GM21529 (cell line): ENCODE measurements around the gene PLXNA1.

Experiments used
- ATAC-seq: cut with Tn5 transposase; IDR thresholded peaks from one replicate; pipeline ENCODE4 v1.9.1; 2021; ENCODE audit not compliant: unreplicated experiment

Gene PLXNA1

DNA sequence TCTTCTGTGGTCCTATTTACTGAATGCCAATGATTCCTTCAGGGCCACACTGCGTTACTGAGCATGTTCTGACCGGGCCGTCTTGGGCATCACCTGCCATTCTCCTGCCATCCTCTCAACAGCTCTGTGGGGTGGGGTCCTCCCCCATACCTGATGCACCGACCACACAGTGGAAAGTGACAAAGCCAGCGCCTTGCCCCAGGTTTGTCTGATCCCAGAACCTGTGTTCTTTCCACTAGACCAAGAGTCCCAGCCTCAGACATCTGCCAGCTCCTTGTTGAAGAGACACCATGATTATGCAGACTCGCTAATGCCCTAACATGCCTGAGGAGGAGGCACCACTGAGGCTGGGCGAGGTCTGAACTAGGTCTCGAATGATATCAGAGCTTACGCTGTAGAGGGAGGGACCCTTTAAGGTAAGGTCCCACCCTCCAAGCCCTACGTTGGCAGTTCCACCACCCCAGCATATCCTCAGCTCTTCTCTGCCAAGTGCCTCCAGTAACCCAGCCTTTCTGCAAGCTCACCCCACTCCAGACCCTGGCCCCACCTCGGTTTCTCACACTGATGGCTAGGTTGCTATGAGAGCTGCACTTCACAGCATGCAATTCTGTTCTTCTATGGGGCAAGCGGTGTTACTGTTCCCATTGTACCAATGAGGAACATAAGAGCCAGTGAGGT, 29.8 kb upstream of the PLXNA1 start:
- ATAC-seq, result no peak

DNA sequence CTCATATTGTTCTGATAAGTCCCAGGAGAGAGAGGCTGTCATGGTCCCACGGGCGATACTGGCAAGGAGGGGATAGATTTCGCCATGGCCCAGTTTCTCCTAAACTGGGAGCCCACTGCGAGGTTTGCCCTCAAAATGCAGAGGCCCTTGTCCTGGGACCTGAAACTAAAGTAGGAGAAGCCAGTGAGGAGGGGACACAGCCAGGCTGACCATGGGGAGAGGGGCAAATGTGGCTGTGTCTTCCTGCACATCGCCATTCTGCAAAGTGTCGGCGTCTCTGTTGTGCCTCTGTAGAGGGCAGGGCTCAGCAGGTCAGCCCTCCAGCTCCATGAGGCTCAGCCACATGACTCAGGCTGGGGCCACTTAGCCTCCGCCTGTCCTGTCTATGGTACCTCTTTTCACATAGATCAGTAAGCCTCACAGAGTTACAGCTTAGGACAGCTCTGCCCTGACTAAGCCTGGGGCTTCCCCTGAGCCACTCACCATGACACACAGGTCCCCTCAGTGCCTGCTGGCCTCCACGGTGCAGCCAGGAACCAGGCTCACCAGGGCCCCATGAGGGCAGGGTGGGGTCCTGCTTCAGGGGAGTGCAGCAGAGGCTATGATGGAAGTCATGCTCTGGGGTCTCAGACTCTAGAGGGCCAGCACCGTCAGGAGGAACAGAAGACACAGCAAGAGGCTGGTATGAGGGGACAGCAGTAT, 28.6 kb upstream of the PLXNA1 start:
- peak; percentile 67 for ATAC-seq

DNA sequence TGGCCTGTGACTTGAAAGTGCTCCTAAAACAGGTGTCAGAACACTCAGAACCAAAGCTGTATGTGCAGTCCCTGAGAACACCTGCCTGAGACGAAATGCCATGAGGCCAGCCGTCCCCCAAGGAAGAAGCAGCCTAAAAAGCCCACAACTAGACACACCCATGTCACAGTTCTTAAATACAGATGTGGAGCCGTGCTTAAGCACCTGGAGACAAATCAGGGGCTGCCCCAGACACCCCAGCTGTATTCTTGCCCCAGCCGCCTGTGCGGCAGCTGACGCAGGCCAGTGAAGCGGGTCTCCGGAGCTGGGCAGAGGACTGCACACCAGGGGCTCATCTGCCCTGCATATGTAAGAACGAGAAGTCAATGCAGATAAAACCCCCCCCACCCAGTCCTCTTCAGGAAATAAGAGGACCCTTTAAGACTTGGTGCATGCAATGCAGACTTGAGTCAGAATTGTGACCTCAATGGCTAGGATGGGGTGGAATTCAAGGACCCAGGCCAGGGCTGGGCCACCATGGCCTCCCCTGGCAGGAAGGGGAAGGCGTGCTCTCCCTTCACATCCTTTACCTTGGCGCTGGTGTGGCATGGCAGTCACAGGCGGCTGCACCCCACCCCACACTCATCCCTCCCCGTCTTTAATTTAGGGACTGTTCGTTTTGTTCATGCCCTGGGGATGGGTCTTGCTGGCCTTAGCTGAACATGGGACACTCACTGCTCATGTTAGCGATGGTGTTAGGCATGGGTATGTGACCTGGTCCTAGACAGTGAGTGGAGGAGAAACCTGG, 27.7 kb upstream of the PLXNA1 start:
- ATAC-seq, result peak; percentile 75

DNA sequence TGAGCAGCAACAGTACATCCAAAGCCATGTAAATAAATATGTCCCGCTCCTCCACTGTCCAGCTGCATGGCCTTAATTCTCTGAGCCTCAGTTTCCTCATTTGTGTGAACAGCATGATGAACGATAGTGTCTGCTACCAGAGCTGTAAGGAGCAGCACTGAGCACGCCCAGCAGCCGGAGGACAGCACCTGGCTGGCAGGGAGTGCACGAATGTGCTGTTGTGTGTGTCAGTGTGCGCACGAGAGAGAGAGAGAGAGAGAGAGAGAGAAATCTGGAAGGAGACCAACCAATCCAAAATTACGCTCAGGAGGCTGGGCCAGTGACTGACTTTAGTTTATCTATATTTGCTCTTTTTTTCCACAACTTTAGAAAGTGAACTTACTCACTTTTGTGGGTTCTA, 26.6 kb upstream of the PLXNA1 start:
- no peak for ATAC-seq

DNA sequence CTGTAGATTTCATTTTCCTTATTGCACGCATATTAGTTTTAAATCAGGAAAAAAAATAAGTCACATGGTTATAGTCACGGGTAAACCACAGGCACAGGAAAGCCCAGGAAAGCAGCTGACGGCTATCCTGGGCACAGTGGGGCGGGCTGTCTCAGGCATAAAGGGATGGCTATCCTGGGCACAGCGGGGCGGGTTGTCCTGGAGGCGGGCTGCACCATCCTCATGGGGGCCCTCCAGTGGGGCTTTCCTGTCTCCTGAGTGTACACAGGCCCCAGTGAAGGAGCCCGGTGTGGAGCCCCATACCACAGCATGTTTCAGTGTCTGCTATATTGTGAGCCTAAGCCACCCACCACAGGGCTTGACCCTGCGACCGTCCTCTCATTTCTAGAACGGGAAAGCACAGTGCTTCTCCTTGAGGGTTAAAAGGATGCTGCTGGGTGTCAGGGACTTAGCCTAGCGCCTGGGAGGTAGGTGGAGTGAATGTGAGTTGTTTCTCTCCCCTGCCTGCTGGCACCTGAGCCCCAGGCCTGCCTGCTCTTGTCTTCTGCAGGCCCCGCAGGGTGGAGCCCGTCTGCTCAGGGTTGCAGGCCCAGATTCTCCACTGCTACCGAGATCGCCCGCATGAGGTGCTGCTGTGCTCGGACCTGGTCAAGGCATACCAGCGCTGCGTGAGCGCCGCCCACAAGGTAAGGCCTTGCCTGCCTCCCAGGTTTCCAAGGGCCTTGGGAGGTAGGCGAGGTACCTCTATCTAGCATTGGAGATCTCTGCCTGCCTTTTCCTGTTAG, 25.9 kb upstream of the PLXNA1 start:
- no peak for ATAC-seq

DNA sequence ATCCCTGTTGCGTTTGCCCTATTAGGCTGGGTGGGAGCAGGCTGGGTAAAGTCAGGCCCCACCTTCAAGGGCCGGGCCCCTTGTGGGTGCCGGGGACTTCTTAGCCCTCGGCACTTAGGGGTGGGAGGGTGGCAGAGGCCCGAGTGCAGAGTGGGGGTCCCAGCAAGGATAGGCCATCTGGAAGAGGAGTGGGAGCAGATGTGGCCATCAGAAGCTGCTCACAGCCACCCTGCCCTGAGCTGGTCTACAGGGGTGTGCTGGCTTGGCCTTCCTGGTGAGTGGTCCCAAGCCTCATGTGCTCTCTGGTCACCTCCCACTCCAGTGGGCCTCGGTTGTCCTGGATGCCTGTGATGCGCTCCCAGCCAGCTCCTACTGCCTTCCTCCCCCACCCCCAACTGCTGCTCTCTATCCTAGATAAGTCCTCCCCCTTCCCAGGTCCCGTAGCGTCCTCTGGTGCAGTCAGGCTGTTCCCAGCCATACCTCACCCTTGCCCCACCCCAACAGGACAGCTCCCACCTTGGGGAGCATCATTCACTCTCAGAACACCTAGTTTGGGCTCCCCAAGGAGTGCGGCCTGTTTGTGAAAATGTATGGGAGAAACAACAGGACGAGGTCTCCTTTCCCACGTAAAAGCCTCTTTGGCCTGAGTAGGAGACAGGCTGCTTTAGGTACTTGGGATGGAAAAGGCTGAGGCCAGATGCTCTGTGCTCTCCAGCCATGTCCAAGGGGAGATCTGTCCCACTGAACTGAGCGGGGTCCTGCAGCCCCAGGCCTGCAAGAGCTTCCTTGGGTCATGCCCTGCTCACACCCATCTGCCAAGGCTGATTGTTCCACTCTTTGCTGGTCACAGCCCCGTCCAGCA, 24.9 kb upstream of the PLXNA1 start:
- ATAC-seq, result no peak

DNA sequence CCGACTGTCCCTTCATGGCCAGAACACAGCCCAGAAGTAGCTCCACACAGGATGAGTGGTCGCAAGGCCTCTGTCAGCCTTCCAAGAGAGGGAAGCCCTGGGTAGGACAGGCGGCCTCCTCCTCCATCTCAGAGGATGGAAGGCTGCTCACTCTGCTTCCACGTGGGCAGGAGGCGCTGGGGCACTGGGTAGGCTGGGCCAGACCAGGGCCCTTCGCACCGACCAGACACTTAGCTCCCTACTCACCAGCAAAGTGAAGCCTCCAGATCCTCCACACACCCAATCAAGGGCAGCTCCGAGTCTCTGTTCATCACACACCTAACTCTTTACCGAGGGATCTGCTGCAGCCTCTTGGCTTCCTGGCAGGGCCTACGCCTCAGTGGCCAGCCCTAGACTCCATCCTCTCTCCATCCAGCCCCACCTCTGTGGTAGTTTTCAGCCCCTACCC, 24.3 kb upstream of the PLXNA1 start:
- ATAC-seq, result no peak

DNA sequence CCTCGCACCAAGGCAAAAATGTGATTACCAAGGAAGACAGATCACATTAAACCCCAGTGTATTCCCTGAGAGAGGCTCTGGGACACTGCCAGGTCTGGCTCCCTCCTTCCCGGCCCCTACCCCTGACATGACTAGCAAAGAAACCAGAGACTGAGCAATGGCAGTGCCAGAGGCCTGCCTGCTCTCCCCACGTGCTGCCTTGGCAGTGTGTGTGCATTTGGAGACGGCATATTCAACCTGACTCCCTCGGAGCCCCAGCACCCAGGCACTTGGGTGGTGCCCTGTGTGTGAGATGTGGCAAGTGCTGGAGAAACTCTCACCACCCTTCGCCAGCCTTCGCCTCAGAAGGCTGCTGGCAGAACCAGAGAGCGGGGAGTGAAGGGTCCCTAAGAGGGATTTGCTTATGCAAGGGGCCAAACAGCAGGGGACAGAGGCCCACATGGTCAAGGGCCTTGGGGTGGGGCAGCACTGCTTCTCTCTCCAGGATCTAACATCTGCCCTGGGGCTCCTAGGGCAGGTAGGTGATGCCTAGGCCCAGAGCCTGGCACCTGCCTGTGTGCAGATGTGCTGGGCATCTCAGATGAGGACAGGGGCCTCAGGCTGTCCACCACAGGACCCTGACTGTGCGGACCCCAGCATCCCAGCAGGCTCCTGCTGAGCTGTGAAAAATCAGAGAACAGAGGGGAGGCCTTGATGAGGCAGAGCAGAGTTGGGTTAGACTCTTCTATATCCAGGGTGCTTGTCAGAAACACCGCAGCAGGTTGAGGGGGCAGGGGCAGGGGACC, 23.6 kb upstream of the PLXNA1 start:
- ATAC-seq, result no peak

DNA sequence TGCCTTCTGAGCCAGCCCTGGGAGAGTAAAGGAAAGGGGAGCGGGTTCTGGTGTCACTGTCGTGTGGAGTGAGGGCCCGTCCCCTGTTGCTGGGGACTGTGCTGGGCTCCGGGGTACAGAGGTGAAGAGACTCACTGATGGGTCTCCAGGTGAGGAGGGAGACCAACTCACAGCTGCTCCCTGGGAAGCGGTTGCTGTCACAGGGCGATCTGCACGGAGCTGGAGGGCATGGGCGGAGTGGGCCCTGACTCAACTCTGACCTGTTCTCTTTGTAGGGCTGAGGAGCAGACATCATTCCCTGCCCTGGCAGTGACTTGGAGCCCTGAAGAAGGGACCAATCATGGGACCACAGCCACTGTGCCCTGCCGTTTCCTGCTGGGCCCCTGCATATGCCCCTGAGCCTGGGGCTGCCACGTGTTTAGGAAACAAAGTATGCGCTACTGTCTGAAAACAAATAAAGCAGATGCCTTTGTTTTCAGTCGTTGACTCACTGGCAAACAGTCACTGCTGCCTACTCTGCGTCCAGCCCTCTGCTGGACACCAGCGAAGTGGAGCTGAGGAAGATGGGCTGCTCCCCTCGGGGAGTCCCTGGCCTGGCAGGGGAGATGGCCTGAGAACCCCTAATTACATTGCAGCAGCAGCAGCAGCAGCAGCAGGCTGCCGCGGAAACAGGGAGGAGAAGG, 22.9 kb upstream of the PLXNA1 start:
- ATAC-seq, result no peak

DNA sequence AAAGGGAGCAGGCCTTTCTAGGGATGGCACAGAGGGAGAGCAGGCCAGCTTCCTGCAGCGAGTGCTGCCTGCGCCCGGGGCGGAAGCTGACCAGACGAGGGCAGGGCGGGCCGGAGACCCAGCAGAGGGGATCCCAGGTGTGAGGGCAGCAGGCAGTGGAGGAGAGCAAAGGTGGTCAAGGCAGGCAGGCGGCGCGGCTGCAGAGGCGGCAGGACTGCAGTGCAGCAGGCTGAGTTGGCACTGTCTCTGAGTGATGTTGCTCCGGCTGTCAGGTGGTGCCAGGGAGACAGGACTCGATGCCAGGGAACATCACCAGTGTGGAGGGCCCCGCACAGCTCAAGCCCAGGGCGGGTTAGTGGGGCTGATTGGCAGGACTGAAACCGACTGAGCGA, 22.3 kb upstream of the PLXNA1 start:
- ATAC-seq, result no peak

DNA sequence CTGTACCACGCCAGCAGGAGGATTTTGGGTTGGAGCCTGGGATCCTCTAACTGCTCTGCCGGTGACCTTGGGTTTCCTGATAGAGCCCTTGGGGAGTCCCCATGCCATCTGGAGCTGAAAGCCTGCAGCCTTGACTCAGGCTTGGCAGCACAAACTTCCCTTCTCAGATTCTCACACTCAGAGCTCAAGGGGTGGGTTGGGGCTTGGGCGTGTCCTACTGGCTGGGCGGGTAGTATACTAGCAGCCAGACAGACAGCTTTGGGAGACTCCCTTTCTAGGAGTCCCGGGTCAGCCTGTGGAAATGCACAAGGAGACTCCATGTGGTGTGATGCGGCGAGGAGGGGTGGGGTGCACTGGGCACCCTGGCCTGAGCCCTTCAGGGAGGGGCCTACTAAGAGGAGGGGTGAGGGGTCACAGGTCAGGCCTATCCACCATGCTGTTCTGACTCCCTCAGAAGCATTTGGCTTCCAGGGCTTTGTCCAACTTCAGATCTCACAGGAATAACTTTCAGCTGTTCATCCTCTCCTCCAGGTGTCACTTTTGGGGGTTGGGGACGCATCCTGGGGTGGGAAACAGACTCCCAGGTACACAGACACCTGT, 21.6 kb upstream of the PLXNA1 start:
- peak; percentile 62 for ATAC-seq

DNA sequence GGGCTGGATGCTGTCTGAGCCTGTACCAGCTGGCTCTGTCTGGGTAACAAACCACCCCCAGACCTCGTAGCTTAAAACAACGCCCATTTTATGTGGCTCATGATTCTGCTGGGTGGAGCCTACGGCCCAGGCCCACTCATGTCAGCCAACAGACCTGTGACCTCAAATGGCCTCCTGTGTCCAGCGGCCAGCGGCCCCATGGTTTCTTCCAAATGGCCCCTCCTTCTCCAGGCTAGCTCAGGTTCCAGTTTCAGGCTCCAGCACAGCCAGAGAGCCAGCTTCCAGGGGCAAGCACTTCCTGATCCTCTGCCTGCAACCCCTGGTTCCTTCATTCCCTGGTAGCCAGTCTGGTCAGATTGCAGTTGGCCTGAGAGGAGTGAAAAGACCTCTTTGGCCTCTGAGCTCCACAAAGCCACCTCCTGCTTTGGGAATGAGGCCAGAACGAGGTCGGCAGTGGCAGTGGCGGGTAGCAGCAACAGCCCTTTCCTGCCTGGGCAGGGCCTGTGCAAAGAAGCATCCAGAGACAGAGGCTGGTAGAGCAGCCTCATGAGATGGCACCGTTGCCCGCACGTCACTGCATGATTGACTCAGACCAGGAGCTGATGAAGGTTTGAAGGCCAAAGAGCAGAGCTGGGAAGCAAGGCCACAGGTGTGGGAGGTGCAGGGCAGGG, 21.0 kb upstream of the PLXNA1 start:
- ATAC-seq, result no peak

DNA sequence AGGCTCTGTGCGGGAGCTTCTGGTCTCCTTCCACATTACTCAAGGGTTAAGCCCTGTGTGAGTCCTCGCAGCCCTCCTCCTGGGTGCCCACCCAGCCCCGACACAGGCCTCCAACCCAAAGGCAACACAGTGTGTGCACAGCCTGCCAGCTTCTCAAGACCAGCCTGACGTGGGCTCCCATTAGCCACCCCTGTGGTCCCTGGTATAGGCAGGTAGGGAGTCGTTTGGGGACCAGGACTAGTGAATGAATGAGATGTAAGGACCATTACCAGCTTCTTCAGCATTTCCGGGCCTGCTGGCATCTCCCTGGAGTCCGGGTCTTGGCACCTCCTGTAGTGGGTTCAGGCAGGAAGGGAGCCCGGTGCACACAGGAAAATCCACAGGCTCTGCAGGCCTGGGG, 20.2 kb upstream of the PLXNA1 start:
- ATAC-seq, result no peak

DNA sequence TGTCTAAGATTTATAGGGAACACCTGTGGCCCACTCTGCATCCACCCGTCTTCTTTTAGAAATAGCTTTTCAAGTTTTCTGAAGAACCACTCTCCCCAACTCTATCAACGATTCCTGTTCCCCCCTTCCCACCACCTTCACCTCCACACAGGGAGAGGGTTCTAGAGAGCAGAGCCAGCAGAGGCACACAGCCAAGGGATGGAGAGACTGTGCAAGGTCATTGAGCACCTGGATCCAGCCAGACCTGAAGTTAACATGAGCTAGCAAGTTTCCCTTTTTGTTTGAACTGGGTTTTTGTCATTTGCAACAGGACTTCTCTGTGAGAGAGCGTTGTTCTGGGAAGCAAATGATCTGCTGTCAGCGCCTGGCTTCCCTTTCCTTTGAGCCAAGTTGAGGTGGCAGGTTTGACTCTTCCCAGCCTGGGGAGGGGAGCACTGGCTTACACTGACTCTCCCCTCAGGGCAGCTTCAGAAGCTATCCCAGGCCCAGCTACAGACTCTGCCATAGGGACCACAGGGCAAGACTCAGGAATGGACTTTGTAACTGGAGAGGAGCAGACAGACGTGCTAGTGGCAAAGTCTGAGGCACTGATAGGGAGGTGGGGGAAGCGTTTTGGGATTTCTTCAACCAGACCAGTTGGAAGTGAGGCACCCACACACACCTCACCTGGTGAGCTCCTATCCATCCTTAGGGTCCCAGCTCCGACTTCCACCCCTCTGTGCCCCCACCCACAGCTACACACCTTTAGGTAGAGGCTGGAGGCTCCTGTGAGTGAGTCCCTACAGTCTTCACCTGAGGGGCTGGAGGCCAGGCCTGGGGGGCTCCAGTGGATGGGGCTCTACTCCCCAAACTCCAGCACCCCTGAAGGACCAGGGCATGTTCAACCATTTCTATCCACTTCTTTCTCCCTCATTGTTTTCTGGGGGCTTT, 19.4 kb upstream of the PLXNA1 start:
- no peak for ATAC-seq

DNA sequence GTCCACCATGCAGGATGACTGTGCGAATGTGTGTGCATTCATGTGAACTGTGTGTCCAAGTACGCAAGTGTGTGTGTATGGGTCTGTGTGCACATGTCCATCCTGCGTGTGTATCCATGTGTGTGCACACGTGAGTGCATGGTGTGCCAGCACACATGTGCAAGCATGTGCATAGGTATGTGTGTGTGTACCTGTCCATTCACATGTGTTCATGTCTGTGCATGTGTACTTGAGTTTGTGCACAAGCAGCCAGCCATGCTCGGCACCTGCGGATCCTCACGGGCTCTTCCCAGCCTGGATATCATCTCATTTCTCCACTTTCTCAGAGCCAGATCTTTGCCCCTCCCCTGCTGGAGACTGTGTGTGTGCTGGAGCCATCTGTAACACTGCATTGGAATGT, 18.7 kb upstream of the PLXNA1 start:
- no peak for ATAC-seq

DNA sequence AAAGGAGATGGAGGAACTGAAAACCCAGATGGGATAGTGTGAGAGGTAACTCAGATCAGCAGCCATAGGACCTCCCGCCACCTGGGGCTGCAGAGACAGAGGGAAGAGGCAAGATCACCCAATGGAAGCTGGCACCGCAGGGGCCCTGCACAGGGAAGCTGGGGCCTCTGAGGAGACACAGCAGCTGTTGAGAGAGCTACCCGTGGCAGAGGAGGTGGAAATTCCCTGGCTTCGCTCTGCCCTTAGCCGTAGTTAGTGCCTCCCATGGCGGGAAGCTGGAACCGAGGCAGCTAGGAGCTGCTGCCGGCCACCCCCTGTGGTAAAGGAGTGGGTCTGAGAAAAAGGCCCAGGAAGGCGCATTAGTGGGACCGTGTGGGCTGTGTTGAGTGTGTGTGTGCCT, 18.0 kb upstream of the PLXNA1 start:
- ATAC-seq, result no peak

DNA sequence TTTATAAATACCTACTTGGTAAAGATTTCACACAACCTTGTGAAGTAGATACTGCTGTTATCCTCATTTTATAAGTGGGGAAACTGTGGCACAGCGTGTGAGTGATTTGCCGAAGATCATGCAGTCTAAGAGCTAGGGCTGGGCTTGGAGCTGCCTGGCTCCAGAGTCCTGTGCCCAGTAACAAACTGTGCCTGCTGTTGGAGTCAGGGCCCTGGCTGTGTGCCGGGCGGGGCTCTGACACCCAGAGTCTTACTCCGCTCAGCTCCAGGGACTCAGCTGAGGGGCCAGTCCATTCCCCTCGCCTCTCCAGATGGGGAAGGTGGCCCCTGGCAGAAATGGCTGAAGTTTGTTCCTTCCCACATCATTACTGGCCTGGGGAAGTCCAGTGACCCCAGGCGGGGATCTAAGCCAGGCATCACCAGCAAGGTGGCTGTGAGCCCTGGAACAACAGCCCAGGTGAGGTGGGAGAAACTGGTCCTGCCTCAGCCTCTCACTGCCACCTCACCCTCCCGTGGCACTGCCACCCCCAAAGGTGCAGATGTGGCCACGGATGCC, 17.3 kb upstream of the PLXNA1 start:
- ATAC-seq, result no peak
